Ascending aorta (tissue), 2 donors: ENCODE measurements around the gene NQO1. TPM values are rescaled to one million over a fixed set of nuclear protein-coding genes. Genes with fewer than 3 reads are reported as not detected.
A peak's percentile ranks its signal among the peaks of the same experiment; 100 is the strongest.

Experiments
- DNase-seq, 2 donors: peaks; one replicate each; pipeline ENCODE4 v3.0.0-alpha.2; 2019; ENCODE audit warnings: low spot score in 2 of 2
- H3K27ac ChIP-seq, 2 donors: fragments of 200-600 bp; sonication (generic); one replicate each; pipeline ENCODE4 v1.5.1; 2016 to 2017; ENCODE audit warnings: mild to moderate bottlenecking in 1 of 2
- H3K27me3 ChIP-seq: fragments of 200-600 bp; sonication (generic); one replicate; pipeline ENCODE4 v1.5.1; 2017
- H3K36me3 ChIP-seq, 2 donors: fragments of 200-600 bp; sonication (generic); one replicate each; pipeline ENCODE4 v1.5.1; 2016
- H3K4me1 ChIP-seq, 2 donors: fragments of 200-600 bp; sonication (generic); one replicate each; pipeline ENCODE4 v1.5.1; 2016 to 2017; ENCODE audit warnings: mild to moderate bottlenecking in 1 of 2
- H3K4me3 ChIP-seq, 2 donors: fragments of 200-600 bp; sonication (generic); one replicate each; pipeline ENCODE4 v1.5.1; 2016 to 2017; ENCODE audit warnings: mild to moderate bottlenecking in 1 of 2
- H3K9me3 ChIP-seq, 2 donors: fragments of 200-600 bp; sonication (generic); one replicate each; pipeline ENCODE4 v1.5.1; 2016
- CTCF ChIP-seq, 3 experiments: fragments of 200-600 bp in 2 of 3; fragments of 450-650 bp in 1 of 3; sonication (generic) in 2 of 3; IDR thresholded peaks; one replicate each; pipeline ENCODE4 v1.5.1; 2016 to 2019; ENCODE audit warnings: antibody characterized with exemption in 3 of 3, mild to moderate bottlenecking in 1 of 3, moderate library complexity in 1 of 3
- intact Hi-C: fragments of 100-400 bp; cut with DNase I; formaldehyde crosslinking; loops from one replicate; pipeline ENCODE4 v1.15.1; 2023
- total RNA-seq: library from RNA; depleted of rRNA; stranded (reverse); fragments of >200 nt; gene quantifications from one replicate; pipeline ENCODE4 v1.1.0, GENCODE V29; 2016

NQO1 gene
- 58.6 TPM for total RNA-seq

- DNase-seq: peak; percentile 79 to 95
- no peaks in the 10 kb centered on the region for H3K27me3 ChIP-seq
- TF ChIP-seq CTCF (IDR thresholded peaks at IDR 0.05): no peak
- intact Hi-C loops: loop anchor here (1.0 kb wide), 1 partner anchor 29 kb away; no protein-coding TSS in a partner anchor
- H3K27ac ChIP-seq: peak within 1 kb of the TSS; percentile 79 to 81
- H3K9me3 ChIP-seq: no peaks in the 10 kb centered on the region
- H3K4me1 ChIP-seq: peaks cover 9 to 20% of the 10 kb centered on the region in 2 donors
- no peaks in the 10 kb centered on the region for H3K36me3 ChIP-seq
- peak within 1 kb of the TSS; percentile 58 to 68 for H3K4me3 ChIP-seq
Measured at GRCh38 chr16:69726313-69727060, at the start of gene NQO1. TSS of gene NQO1 (minus strand) at chr16:69726560. CDS start at chr16:69726439, 121 bp downstream.

GRCh38 chr16:69775563-69775962 is 49.2 kb upstream of the NQO1 start:
- TF ChIP-seq CTCF (IDR thresholded peaks at IDR 0.05): no peak
- Histone ChIP-seq H3K36me3 (no peaks in the 10 kb centered on the region), H3K27me3 (no peaks in the 10 kb centered on the region), H3K4me1 (no peaks in the 10 kb centered on the region), H3K9me3 (peaks cover 0 to 11% of the 10 kb centered on the region in 2 donors), H3K27ac (no peak overlapping the region), H3K4me3 (no peak overlapping the region)
- DNase-seq: no peak
- intact Hi-C loops: no loop called here

- intact Hi-C loops: no loop called here
- no peak overlapping the region for H3K4me3 ChIP-seq
Measured at GRCh38 chr16:69773260-69773947, 47.0 kb upstream of the NQO1 start.

GRCh38 chr16:69771651-69771967 is 45.2 kb upstream of the NQO1 start:
- H3K27me3 ChIP-seq: no peaks in the 10 kb centered on the region
- peaks cover 0 to 11% of the 10 kb centered on the region in 2 donors for H3K9me3 ChIP-seq
- no peak for DNase-seq
- H3K36me3 ChIP-seq: no peaks in the 10 kb centered on the region
- no peak overlapping the region for H3K27ac ChIP-seq
- TF ChIP-seq CTCF (IDR thresholded peaks at IDR 0.05): no peak
- intact Hi-C loops: no loop called here
- no peaks in the 10 kb centered on the region for H3K4me1 ChIP-seq
- no peak overlapping the region for H3K4me3 ChIP-seq

More at GRCh38 chr16:69773260-69773947, 47.0 kb upstream of the NQO1 start:
- DNase-seq: no peak
- Histone ChIP-seq H3K4me1 (no peaks in the 10 kb centered on the region), H3K9me3 (peaks cover 0 to 11% of the 10 kb centered on the region in 2 donors), H3K36me3 (no peaks in the 10 kb centered on the region), H3K27me3 (no peaks in the 10 kb centered on the region), H3K27ac (no peak overlapping the region)
- TF ChIP-seq CTCF (IDR thresholded peaks at IDR 0.05): no peak

- Histone ChIP-seq H3K4me3 (no peak overlapping the region), H3K4me1 (no peaks in the 10 kb centered on the region), H3K27me3 (no peaks in the 10 kb centered on the region), H3K27ac (no peak overlapping the region), H3K36me3 (no peaks in the 10 kb centered on the region), H3K9me3 (no peaks in the 10 kb centered on the region)
- intact Hi-C loops: no loop called here
- no peak for DNase-seq
- TF ChIP-seq CTCF (IDR thresholded peaks at IDR 0.05): no peak
Measured at GRCh38 chr16:69769404-69769803, 43.0 kb upstream of the NQO1 start.
